ENCODE data around the gene RRAD.
"Not testable (repeated sequence)": the region's sequence is repeated elsewhere in the genome, so short reads cannot be mapped to it uniquely, and the experiment has no call there.

Gene RRAD

GRCh38 chr16:66950437-66950836 is 25.1 kb upstream of the RRAD start:
- Histone ChIP-seq H3K27me3 (ENCODE audit: insufficient read depth, low read length) (no peaks in the 10 kb centered on the region; the same call in 1 of the 2 replicates), H3K27ac (ENCODE audit: low read depth, low read length) (no peak overlapping the region), H3K36me3 (ENCODE audit: insufficient read depth, low read length) (no peaks in the 10 kb centered on the region), H3K4me3 (ENCODE audit: low read depth, low read length) (no peak overlapping the region), H2AFZ (ENCODE audit: low read length, unreplicated experiment) (no peak overlapping the region), H3K4me1 (ENCODE audit: control insufficient read depth, insufficient read depth, low read length, unreplicated experiment) (no peaks in the 10 kb centered on the region), H3K79me2 (ENCODE audit: control insufficient read depth, insufficient read depth, low read length, unreplicated experiment) (no peaks in the 10 kb centered on the region)

- Histone ChIP-seq H3K27ac (ENCODE audit: low read depth, low read length) (no peak overlapping the region), H3K27me3 (ENCODE audit: insufficient read depth, low read length) (no peaks in the 10 kb centered on the region; the same call in 1 of the 2 replicates), H3K4me3 (ENCODE audit: low read depth, low read length) (no peak overlapping the region), H3K36me3 (ENCODE audit: insufficient read depth, low read length) (no peaks in the 10 kb centered on the region), H2AFZ (ENCODE audit: low read length, unreplicated experiment) (no peak overlapping the region), H3K4me1 (ENCODE audit: control insufficient read depth, insufficient read depth, low read length, unreplicated experiment) (no peaks in the 10 kb centered on the region), H3K79me2 (ENCODE audit: control insufficient read depth, insufficient read depth, low read length, unreplicated experiment) (no peaks in the 10 kb centered on the region)
Measured at GRCh38 chr16:66949472-66949871, 24.1 kb upstream of the RRAD start.

- Histone ChIP-seq H3K27ac (ENCODE audit: low read depth, low read length) (no peak overlapping the region), H3K4me3 (ENCODE audit: low read depth, low read length) (peak overlapping the region; percentile 81), H3K27me3 (ENCODE audit: insufficient read depth, low read length) (no peaks in the 10 kb centered on the region; the same call in 1 of the 2 replicates), H3K79me2 (ENCODE audit: control insufficient read depth, insufficient read depth, low read length, unreplicated experiment) (no peaks in the 10 kb centered on the region), H3K36me3 (ENCODE audit: insufficient read depth, low read length) (no peaks in the 10 kb centered on the region), H3K4me1 (ENCODE audit: control insufficient read depth, insufficient read depth, low read length, unreplicated experiment) (no peaks in the 10 kb centered on the region), H2AFZ (ENCODE audit: low read length, unreplicated experiment) (peak overlapping the region; percentile 98)
Measured at GRCh38 chr16:66948837-66949225, 23.5 kb upstream of the RRAD start.

- Histone ChIP-seq H3K4me3 (ENCODE audit: low read depth, low read length) (peak overlapping the region; percentile 81), H3K27me3 (ENCODE audit: insufficient read depth, low read length) (no peaks in the 10 kb centered on the region; the same call in 1 of the 2 replicates), H3K4me1 (ENCODE audit: control insufficient read depth, insufficient read depth, low read length, unreplicated experiment) (no peaks in the 10 kb centered on the region), H3K36me3 (ENCODE audit: insufficient read depth, low read length) (no peaks in the 10 kb centered on the region), H2AFZ (ENCODE audit: low read length, unreplicated experiment) (peak overlapping the region; percentile 98), H3K27ac (ENCODE audit: low read depth, low read length) (no peak overlapping the region), H3K79me2 (ENCODE audit: control insufficient read depth, insufficient read depth, low read length, unreplicated experiment) (no peaks in the 10 kb centered on the region)
Measured at GRCh38 chr16:66948134-66948836, 22.9 kb upstream of the RRAD start.

GRCh38 chr16:66947302-66948065 is 22.1 kb upstream of the RRAD start:
- no peaks in the 10 kb centered on the region for H3K36me3 ChIP-seq (ENCODE audit: insufficient read depth, low read length)
- H3K4me1 ChIP-seq (ENCODE audit: control insufficient read depth, insufficient read depth, low read length, unreplicated experiment), result no peaks in the 10 kb centered on the region
- H3K27me3 ChIP-seq (ENCODE audit: insufficient read depth, low read length), result no peaks in the 10 kb centered on the region; the same call in 1 of the 2 replicates
- peak overlapping the region; percentile 98 for H2AFZ ChIP-seq (ENCODE audit: low read length, unreplicated experiment)
- H3K79me2 ChIP-seq (ENCODE audit: control insufficient read depth, insufficient read depth, low read length, unreplicated experiment), result no peaks in the 10 kb centered on the region
- peak overlapping the region; percentile 81 for H3K4me3 ChIP-seq (ENCODE audit: low read depth, low read length)
- no peak overlapping the region for H3K27ac ChIP-seq (ENCODE audit: low read depth, low read length)

GRCh38 chr16:66946974-66947301 is 21.6 kb upstream of the RRAD start:
- H3K4me3 ChIP-seq (ENCODE audit: low read depth, low read length), result no peak overlapping the region
- H3K36me3 ChIP-seq (ENCODE audit: insufficient read depth, low read length), result no peaks in the 10 kb centered on the region; the same call in 1 of the 2 replicates
- H2AFZ ChIP-seq (ENCODE audit: low read length, unreplicated experiment), result no peak overlapping the region
- no peaks in the 10 kb centered on the region for H3K4me1 ChIP-seq (ENCODE audit: control insufficient read depth, insufficient read depth, low read length, unreplicated experiment)
- H3K27ac ChIP-seq (ENCODE audit: low read depth, low read length), result no peak overlapping the region
- H3K79me2 ChIP-seq (ENCODE audit: control insufficient read depth, insufficient read depth, low read length, unreplicated experiment), result no peaks in the 10 kb centered on the region
- H3K27me3 ChIP-seq (ENCODE audit: insufficient read depth, low read length), result no peaks in the 10 kb centered on the region; the same call in 1 of the 2 replicates

GRCh38 chr16:66946541-66946940 is 21.2 kb upstream of the RRAD start:
- Histone ChIP-seq H3K4me1 (ENCODE audit: control insufficient read depth, insufficient read depth, low read length, unreplicated experiment) (no peaks in the 10 kb centered on the region), H3K79me2 (ENCODE audit: control insufficient read depth, insufficient read depth, low read length, unreplicated experiment) (no peaks in the 10 kb centered on the region), H3K27me3 (ENCODE audit: insufficient read depth, low read length) (no peaks in the 10 kb centered on the region; the same call in 1 of the 2 replicates), H3K4me3 (ENCODE audit: low read depth, low read length) (no peak overlapping the region), H3K27ac (ENCODE audit: low read depth, low read length) (no peak overlapping the region), H2AFZ (ENCODE audit: low read length, unreplicated experiment) (no peak overlapping the region), H3K36me3 (ENCODE audit: insufficient read depth, low read length) (no peaks in the 10 kb centered on the region; the same call in 1 of the 2 replicates)

GRCh38 chr16:66945939-66946338 is 20.6 kb upstream of the RRAD start:
- no peak overlapping the region for H3K4me3 ChIP-seq (ENCODE audit: low read depth, low read length)
- H3K27ac ChIP-seq (ENCODE audit: low read depth, low read length), result no peak overlapping the region
- H2AFZ ChIP-seq (ENCODE audit: low read length, unreplicated experiment), result no peak overlapping the region
- H3K79me2 ChIP-seq (ENCODE audit: control insufficient read depth, insufficient read depth, low read length, unreplicated experiment), result no peaks in the 10 kb centered on the region
- no peaks in the 10 kb centered on the region for H3K4me1 ChIP-seq (ENCODE audit: control insufficient read depth, insufficient read depth, low read length, unreplicated experiment)
- no peaks in the 10 kb centered on the region; the same call in 1 of the 2 replicates for H3K27me3 ChIP-seq (ENCODE audit: insufficient read depth, low read length)
- no peaks in the 10 kb centered on the region; the same call in 1 of the 2 replicates for H3K36me3 ChIP-seq (ENCODE audit: insufficient read depth, low read length)

- not testable (repeated sequence) for H3K36me3 ChIP-seq (ENCODE audit: insufficient read depth, low read length); H3K27me3 ChIP-seq (ENCODE audit: insufficient read depth, low read length); H3K27ac ChIP-seq (ENCODE audit: low read depth, low read length); H3K79me2 ChIP-seq (ENCODE audit: control insufficient read depth, insufficient read depth, low read length, unreplicated experiment); H3K4me3 ChIP-seq (ENCODE audit: low read depth, low read length); H2AFZ ChIP-seq (ENCODE audit: low read length, unreplicated experiment); H3K4me1 ChIP-seq (ENCODE audit: control insufficient read depth, insufficient read depth, low read length, unreplicated experiment)
Measured at GRCh38 chr16:66944971-66945370, 19.6 kb upstream of the RRAD start.

- H3K4me1 ChIP-seq (ENCODE audit: control insufficient read depth, insufficient read depth, low read length, unreplicated experiment), result no peaks in the 10 kb centered on the region
- H3K27ac ChIP-seq (ENCODE audit: low read depth, low read length), result no peak overlapping the region
- H3K4me3 ChIP-seq (ENCODE audit: low read depth, low read length), result no peak overlapping the region
- no peaks in the 10 kb centered on the region for H3K79me2 ChIP-seq (ENCODE audit: control insufficient read depth, insufficient read depth, low read length, unreplicated experiment)
- H3K36me3 ChIP-seq (ENCODE audit: insufficient read depth, low read length), result no peaks in the 10 kb centered on the region; the same call in 1 of the 2 replicates
- no peaks in the 10 kb centered on the region; the same call in 1 of the 2 replicates for H3K27me3 ChIP-seq (ENCODE audit: insufficient read depth, low read length)
- no peak overlapping the region for H2AFZ ChIP-seq (ENCODE audit: low read length, unreplicated experiment)
Measured at GRCh38 chr16:66944054-66944441, 18.7 kb upstream of the RRAD start.

Measured in ACC112 (cell line).